EH (cell line): Measurements from ENCODE around the gene ZFR2.
A peak's percentile ranks its signal among the peaks of the same experiment; 100 is the strongest.
"Not testable (repeated sequence)": the region's sequence is repeated elsewhere in the genome, so short reads cannot be mapped to it uniquely, and the experiment has no call there.

Experiments used
- DNase-seq: peaks from one replicate; pipeline ENCODE4 v3.0.0-alpha.2; 2015; ENCODE audit warnings: low read depth

Gene ZFR2

DNA sequence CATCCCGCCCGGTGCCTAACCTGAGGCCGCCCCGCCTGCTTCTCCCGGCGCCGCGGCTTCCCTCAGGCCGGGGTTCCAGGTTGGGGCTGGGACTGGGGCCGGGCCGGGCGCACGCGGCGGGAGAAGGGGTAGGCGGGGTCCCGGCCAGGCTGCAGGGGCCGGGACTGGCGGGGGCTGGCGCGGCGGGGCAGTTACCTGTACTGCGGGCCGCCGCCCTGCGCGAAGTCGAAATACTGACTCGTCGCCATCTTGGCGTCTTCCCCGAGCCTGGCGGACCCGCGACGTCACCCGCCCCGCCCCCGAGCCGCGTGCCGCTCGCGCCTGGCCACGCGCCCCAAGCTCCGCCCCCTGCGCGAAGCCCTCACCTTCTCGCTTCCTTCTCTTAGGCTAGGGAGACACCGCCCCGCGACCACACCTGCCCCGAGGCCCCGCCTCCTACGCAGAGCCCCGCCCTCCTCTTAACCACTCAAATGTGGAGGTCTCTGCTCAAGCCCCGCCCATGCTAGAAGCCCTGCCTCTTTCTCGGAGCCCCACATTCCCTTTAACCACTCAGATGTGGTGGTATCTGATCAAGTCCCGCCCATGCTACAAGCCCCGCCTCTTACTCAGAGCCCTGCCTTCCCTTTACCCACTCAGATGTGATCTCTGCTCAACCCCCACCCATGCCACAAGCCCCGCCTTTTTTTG lies at the start of gene ZFR2:
Gene ZFR2, minus strand, starts transcription at position 269 of the 687 bp plus-strand sequence. Its CDS starts 21 bp downstream, at position 248.
- no peak for DNase-seq

- DNase-seq = no peak
These were observed 47.2 kb upstream of the ZFR2 start for GRCh38 chr19:3916033-3916432.

DNA sequence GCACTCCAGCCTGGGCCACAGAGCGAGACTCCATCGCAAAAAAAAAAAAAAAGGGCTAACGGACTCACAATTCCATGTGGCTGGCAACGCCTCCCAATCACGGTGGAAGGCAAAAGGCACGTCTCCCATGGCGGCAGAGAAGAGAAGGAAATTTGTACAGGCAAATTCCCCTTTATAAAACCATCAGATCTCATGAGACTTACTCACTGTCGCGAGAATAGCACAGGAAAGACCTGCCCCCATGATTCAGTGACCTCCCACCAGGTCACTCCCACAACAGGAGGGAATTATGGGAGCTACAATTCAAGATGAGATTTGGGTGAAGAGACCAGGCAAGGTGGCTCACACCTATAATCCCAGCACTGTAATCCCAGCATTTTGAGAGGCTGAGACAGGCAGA lies 45.4 kb upstream of the ZFR2 start:
- DNase-seq = no peak

DNA sequence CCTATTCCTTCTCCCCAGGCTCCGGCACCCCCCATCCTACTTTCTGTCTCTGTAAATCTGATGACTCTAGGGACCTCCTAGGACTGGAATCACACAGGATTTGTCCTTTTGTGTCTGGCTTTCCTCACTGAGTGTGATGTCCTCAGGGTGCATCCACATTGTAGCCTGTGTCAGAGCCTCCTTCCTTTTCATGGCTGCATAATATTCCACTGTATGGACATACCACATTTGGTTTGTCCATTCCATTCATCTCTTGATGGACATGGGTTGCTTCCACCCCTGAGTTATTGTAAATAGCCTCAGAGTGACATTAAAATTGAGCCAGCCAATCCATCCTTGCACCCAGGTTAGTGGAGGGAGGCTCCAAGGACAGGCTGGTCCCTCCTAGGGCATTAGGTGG lies 41.3 kb upstream of the ZFR2 start:
- DNase-seq = no peak

GRCh38 chr19:3908266-3909054 lies 39.6 kb upstream of the ZFR2 start:
- DNase-seq = no peak

DNA sequence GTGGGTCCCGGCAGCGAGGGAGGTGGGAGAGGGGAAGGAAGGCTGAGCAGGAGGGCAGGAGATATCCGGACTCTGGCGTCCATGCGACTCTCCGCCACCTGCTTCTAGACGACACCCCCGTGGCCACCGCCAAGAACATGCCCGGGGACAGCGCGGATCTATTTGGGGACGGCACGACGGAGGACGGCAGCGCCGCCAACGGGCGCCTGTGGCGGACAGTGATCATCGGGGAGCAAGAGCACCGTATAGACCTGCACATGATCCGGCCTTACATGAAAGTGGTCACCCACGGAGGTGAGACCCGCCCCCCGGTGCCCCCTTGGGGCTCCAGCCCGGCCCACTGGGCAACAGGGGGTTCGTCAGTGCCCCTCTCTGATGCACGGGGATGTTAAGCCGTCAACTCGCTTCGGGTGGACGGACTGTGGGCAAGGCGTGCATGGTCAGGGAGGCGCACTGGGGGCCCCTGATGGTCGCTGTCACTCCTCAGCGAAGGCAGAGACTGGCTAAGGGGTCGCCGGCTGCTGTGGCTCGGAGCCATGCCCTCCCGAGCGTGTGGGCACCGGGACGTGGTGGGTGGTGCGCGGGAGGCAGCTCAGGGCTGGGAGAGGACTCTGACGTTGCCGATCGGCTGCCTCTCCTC lies 38.9 kb upstream of the ZFR2 start:
- DNase-seq = no peak

DNA sequence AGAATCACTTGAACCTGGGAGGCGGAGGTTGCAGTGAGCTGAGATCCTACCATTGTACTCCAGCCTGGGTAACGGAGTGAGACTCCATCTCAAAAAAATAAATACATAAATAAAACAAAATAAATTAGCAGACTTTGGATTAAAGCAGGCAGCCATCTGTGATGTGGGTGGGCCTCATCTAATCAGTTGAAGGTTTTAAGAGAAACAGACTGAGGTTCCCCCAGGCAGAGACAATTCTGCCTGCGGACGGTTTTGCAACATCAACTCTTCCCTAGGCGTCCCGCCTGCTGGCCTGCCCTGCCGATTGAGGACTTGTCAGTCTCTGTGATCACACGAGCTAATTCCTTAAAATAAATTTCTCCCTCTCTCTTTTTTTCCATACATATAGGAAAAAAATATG lies 35.4 kb upstream of the ZFR2 start:
- no peak for DNase-seq

DNA sequence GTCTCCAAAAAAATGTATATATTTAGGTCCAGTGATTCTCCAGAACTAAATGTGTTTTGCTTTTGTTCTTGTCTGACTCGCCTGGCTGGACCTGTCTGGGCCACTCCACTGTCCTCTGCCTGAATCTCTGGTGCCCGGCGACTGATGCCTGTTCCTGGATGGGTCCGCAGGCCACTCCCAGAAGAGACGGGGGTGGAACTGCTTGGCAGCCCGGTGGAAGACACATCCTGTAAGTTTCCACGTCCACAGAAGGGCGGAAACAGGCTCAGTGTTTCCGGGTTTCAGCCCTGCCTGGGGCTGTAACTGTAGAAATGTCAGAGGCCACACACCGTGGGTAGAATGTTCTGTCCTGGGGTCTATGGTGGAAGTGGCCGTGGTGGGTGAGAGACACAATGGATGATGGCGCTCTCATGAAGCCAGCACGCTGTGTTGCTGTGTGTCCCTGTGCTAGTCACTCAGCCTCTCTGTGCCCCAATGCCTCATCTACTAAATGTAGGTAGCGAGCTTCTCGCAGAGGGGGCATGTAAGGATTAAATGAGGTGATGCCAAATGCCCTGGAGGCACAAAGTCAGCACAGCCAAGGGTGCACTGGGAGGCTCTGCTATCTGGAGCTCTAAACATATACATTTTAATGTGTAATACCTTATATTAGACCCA lies 33.6 kb upstream of the ZFR2 start:
- no peak for DNase-seq

GRCh38 chr19:3899531-3900294 lies 30.9 kb upstream of the ZFR2 start:
- DNase-seq = no peak

- DNase-seq = no peak
These were observed 29.6 kb upstream of the ZFR2 start for GRCh38 chr19:3898426-3898825.

GRCh38 chr19:3897936-3898335 lies 29.1 kb upstream of the ZFR2 start:
- DNase-seq = no peak

DNA sequence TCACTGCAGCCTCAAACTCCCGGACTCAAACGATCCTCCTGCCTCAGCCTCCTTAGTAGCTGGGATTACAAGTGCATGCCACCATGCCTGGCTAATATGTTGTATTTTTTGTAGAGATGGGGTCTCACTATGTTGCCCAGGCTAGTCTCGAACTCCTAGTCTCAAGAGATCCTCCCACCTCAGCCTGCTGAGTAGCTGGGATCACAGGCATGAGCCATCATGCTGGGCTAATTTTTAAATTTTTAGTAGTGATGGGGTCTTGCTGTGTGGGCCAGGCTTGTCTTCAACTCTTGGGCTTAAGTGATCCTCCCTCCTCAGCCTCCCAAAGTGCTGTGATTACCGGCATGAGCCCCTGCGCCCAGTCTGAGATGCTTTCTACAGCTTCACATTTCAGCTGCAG lies 26.9 kb upstream of the ZFR2 start:
- DNase-seq = no peak

DNA sequence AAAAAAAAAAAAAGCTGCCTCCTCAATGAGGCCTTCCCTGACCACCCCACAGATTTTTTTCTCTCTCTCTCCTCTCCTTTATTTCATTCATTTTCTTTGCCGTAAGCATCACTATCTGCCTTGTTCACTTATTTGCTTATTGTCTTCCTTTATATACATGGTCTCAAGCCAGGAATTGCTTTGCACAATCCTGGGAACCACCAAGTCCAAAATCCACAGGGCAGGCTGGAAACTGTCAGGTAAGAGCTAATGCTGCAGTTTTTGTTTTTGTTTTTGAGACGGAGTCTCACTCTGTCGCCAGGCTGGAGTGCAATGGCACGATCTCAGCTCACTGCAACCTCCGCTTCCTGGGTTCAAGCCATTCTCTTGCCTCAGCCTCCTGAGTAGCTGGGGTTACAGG lies 26.1 kb upstream of the ZFR2 start:
- not testable (repeated sequence) for DNase-seq

DNA sequence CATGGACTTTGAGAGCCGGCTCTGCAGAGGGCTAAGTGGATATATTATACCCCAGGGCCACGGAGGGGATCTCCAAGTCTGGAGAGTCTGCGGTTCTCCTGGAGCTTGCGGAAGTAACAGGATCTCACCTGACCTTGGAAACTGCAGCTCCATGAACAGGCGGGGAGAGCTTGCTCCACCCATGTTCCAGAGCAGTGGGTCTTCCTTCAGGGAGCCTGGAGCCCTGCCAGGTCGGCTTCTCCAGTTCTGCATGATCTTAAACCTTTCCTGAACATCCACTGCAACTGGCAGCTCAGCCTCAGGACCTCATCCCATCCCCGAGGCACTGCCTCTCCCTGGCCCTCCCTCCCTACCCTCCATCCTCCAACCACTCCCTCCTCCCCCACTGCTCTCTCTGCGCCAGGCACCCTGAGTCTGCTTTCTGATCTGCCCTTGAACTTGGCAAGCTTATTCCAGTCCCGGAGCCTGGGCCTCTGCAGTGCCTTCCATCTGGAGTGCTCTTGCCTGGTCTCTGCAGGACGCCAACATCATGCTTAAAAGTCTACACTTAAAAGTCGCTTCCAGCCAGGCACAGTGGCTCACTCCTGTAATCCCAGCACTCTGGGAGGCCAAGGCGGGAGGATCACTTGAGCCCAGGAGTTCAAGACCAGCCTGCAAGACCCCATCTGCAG lies 24.8 kb upstream of the ZFR2 start:
- DNase-seq = no peak

DNA sequence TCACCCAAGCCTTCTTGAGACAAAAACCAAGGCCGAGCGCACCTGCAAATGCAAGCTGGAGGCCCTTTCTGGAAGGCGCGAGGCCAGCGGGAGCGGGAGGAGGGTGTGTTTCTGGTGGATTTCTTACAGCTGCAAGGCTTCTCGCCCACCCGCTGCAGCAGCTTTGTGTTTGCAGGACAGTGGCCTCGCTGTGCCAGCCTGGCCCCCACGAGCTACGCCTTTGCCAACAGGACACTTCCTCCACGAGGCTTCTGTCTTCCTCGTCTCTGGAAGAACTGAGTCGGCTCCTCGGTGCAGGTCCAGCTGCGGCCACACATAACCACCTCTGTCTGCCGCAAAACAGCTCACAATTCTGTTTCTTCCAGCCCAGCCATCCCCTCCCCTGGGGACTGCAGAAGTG lies 21.8 kb upstream of the ZFR2 start:
- DNase-seq = no peak

- no peak for DNase-seq
These were observed 13.2 kb upstream of the ZFR2 start for GRCh38 chr19:3882041-3882384.

DNA sequence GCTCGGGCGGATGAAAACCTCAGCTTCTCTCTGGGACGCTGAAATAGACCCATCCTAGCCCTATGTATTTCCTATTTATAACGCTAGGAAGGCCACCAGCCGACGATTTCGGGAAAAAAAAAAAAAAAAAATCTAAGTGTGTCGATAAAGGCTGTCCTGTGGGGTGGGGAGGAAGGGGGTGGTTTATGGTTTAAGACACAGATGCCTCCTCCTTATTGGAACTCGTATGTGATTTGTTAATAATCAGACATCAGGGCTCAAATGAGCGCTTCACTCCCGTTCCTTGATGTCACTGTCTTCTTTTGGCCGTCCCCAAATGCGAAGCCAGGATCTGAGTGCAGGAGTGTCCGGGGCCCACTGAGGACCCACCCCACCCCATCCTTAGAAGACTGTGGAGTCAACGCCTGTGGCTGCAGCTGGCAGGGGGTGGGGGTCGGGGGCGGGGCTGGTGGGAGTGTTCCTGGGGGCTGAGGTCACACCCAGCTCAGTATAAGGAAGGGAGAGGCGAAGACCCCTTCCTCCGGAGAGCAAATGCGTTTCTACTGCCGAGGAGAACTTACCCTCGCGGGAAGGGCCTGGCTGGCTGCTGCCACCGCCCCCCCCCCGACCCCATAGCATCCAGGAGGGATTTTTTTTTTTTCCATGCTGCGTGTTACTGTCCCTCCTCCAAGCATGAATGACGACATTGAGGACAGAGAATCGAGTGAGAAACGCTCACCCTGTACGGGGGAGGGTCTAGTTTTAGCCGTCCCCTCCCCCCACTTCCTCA lies 12.6 kb upstream of the ZFR2 start:
- DNase-seq = no peak

DNA sequence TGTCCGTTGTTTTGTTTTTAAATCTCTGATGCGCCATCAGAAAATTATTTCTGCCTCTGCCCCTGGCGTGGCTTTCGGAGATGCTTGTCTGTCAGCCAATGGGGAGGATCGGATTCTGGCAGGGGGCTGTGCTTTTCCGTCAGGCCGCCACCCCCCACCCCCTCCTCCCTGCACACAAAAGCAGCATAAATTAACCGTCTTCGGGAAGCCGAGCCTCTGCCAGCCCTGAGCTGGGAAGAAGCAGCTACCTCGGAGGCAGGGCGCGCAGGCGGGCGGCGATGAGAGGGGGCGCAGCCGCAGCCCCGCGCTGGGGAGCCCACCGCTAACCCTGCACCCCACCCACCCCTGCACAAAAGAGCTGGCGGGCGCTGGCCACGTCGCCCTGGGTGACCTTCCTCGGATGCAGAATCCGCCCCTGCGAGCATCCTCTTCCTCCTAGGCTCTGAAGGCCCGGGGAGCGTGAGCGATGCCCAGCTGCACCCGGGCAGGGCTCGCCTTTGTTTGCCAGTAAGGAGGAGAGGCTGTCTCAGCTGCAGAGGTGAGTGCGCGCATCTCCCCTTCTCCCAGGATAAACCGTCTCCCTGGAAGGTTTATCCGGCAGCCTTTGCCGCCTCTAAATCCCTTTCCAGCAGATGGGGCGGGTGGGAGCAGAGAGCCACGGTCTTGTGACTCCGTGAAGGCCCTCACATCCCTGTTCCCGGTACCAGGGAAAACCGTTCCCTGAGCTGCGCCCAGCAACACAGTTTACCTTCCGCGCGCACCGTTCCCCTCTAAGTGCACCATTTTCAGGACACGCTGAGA lies 11.8 kb upstream of the ZFR2 start, which contains the start of gene ATCAY:
Gene ATCAY, plus strand, starts transcription at position 215 of the 801 bp plus-strand sequence. CDS start 5,083 bp downstream, outside the sequence.
- DNase-seq = peak; percentile 31

- no peak for DNase-seq
These were observed 10.8 kb upstream of the ZFR2 start for GRCh38 chr19:3879656-3880055.

DNA sequence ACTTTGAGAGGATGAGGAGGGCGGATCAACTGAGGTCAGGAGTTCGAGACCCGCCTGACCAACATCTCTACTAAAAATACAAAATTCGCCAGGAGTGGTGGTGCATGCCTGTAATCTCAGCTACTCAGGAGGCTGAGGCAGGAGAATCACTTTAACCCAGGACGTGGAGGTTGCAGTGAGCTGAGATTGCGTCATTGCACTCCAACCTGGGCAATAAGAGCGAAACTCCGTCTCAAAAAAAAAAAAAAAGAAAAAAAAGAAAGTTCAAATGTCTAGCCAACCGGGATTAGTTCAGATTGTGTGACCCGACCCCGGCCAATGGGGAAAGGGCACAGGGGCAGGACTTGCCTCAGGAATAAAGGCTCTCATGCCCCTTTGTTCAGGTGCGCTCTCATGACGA lies 5.9 kb upstream of the ZFR2 start:
- not testable (repeated sequence) for DNase-seq
